ENCODE data around the gene CYTL1. TPM values are rescaled to one million over a fixed set of nuclear protein-coding genes. Genes with fewer than 3 reads are reported as not detected.
A peak's percentile ranks its signal among the peaks of the same experiment; 100 is the strongest.

CYTL1 gene
- total RNA-seq, 6 experiments from 2014 or later, result 0.20 TPM; not detected in 5

DNA sequence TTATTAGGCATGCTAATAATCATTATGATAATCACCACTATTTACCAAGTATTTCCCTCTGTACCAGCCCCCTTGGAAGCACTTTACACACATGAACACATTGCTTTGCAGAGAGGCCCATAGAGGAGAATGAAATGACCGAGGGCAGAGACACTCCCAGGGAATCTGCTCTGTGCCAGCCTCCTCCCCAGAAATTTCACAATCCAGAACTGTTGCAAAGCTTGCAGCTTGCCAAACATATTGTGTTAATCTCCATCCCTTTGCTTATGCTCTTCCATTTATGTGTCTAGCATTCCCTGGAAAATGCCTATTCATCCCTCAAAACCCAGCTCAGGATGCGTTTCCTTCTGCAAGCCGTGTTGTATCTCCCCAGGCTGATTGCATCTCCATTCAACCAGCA is 37.8 kb downstream of the CYTL1 start:
- intact Hi-C loops (cut with DNase I), result no loop called here
- no peaks in the 10 kb centered on the region for H3K4me1 ChIP-seq
- H3K27ac ChIP-seq, result no peak overlapping the region
- DNase-seq (peak in 1 of 3 donors; percentile 60), ATAC-seq (peak in 3 of 4 donors; percentile 51 to 93 (median 71))
- H3K9me3 ChIP-seq, result no peaks in the 10 kb centered on the region
- H3K4me3 ChIP-seq, result no peak overlapping the region
- H3K36me3 ChIP-seq, result no peaks in the 10 kb centered on the region
- 43% methylated on average over 3 of the region's 3 CpGs for WGBS (ENCODE audit: insufficient coverage, low coverage, low lambda C conversion rate, missing lambda C conversion rate)
- H3K27me3 ChIP-seq, result no peaks in the 10 kb centered on the region
- TF ChIP-seq, protein P1, sequence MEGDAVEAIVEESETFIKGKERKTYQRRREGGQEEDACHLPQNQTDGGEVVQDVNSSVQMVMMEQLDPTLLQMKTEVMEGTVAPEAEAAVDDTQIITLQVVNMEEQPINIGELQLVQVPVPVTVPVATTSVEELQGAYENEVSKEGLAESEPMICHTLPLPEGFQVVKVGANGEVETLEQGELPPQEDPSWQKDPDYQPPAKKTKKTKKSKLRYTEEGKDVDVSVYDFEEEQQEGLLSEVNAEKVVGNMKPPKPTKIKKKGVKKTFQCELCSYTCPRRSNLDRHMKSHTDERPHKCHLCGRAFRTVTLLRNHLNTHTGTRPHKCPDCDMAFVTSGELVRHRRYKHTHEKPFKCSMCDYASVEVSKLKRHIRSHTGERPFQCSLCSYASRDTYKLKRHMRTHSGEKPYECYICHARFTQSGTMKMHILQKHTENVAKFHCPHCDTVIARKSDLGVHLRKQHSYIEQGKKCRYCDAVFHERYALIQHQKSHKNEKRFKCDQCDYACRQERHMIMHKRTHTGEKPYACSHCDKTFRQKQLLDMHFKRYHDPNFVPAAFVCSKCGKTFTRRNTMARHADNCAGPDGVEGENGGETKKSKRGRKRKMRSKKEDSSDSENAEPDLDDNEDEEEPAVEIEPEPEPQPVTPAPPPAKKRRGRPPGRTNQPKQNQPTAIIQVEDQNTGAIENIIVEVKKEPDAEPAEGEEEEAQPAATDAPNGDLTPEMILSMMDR (IDR thresholded peaks at IDR 0.05), result no peak
- no peak for TF ChIP-seq POLR2A (IDR thresholded peaks at IDR 0.05)

DNA sequence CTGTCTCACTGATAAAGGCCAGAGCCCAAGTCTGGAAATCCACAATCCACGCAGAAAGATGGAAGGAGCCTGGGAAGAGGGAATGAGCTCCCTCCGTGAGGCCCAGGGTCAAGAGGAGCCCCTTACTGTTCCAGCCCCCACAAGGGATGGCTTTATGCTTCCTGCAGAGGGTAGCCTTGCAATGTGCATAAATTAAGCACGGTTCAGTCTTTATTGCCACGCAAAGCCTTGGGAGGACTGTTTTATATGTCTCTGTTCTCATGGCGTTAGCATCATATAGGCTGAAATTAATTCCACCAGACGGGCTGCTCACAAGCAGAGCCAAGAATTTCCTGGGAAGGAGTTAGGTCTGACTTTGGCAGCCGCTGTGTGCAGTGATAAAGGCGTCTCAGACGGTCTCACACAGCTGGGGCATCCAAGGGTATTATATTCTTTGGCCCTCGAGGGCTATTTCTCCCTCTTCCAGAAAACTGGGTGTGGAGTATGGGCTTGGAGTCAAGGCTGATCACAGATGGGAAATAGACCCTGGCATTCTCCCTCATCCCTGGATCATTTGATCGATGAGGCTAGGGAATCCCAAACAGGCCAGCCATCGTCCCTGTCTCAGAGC is 38.5 kb downstream of the CYTL1 start:
- H3K27me3 ChIP-seq, result no peaks in the 10 kb centered on the region
- no peak for ATAC-seq
- DNase-seq, result no peak
- WGBS (ENCODE audit: insufficient coverage, low coverage, low lambda C conversion rate, missing lambda C conversion rate), result 59% methylated on average over 10 of the region's 12 CpGs
- intact Hi-C loops (cut with DNase I), result no loop called here
- H3K27ac ChIP-seq, result no peak overlapping the region
- TF ChIP-seq, protein P1 (IDR thresholded peaks at IDR 0.05), result no peak
- TF ChIP-seq POLR2A (IDR thresholded peaks at IDR 0.05), result no peak
- H3K9me3 ChIP-seq, result no peaks in the 10 kb centered on the region
- no peaks in the 10 kb centered on the region for H3K4me1 ChIP-seq
- no peaks in the 10 kb centered on the region for H3K36me3 ChIP-seq
- no peak overlapping the region for H3K4me3 ChIP-seq

DNA sequence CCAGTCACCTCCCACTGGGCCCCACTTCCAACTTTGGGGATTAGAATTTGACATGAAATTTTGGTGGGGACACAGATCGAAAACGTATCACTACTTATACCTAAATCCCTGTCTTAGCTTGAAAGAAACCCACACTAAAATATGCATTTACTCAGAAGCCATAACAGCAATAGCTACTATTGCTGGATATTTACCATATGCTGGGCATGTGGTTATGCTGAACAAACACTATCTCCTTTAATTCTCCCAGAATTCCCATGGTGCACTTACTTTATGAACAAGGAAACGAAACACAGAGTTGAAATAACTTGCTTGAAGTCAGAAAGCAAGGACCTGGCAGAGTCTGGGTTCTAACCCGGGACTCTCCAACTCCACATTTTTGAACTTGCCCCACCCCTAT is 39.3 kb downstream of the CYTL1 start:
- no peak overlapping the region for H3K27ac ChIP-seq
- DNase-seq, result no peak
- no peaks in the 10 kb centered on the region for H3K9me3 ChIP-seq
- TF ChIP-seq, protein P1 (IDR thresholded peaks at IDR 0.05), result no peak
- no peak for TF ChIP-seq POLR2A (IDR thresholded peaks at IDR 0.05)
- H3K4me3 ChIP-seq, result no peak overlapping the region
- H3K4me1 ChIP-seq, result no peaks in the 10 kb centered on the region
- H3K27me3 ChIP-seq, result no peaks in the 10 kb centered on the region
- intact Hi-C loops (cut with DNase I), result no loop called here
- H3K36me3 ChIP-seq, result no peaks in the 10 kb centered on the region
- 59% methylated on average over 4 of the region's 4 CpGs for WGBS (ENCODE audit: insufficient coverage, low coverage, low lambda C conversion rate, missing lambda C conversion rate)
- no peak for ATAC-seq

DNA sequence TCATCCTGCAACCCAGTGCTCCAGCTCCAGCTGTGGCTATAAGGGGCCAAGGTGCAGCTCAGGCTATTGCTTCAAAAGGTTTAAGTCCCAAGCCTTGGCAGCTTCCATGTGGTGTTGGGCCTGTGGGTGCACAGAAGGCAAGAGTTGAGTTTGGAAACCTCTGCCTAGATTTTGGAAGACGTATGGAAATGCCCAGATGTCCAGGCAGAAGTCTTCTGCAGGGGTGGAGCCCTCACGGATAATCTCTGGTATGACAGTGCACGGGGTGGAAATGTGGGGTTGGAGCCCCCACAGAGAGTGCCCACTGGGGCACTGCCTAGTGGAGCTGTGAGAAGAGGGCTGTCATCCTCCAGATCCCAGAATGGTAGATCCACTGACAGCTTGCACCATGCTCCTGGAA is 44.5 kb downstream of the CYTL1 start:
- DNase-seq (no peak), ATAC-seq (no peak)
- no peaks in the 10 kb centered on the region for H3K9me3 ChIP-seq
- H3K36me3 ChIP-seq, result no peaks in the 10 kb centered on the region
- H3K27me3 ChIP-seq, result no peaks in the 10 kb centered on the region
- intact Hi-C loops (cut with DNase I), result no loop called here
- no peak overlapping the region for H3K4me3 ChIP-seq
- TF ChIP-seq, protein P1 (IDR thresholded peaks at IDR 0.05), result no peak
- no peak for TF ChIP-seq POLR2A (IDR thresholded peaks at IDR 0.05)
- 50% methylated on average over 1 of the region's 3 CpGs for WGBS (ENCODE audit: insufficient coverage, low coverage, low lambda C conversion rate, missing lambda C conversion rate)
- no peaks in the 10 kb centered on the region for H3K4me1 ChIP-seq
- H3K27ac ChIP-seq, result no peak overlapping the region

DNA sequence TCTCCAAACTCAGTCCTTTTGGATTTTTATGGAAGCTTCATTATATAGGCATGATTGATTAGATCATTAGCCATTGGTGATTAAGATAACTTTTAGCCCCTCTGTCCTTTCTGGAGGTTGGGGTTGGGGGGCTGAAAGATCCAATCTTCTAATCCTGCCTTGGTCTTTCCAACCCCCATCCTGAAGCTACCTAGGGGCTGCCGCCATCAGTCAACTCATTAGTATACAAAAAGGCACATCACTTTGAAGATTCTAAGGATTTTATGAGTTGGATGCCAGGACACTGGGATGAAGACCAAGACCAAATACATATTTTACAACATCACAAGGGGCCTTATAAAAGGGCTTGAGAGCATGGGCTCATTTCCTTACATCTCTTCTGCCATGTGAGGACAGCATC is 47.5 kb downstream of the CYTL1 start:
- ATAC-seq, result no peak
- Histone ChIP-seq H3K9me3 (no peaks in the 10 kb centered on the region), H3K4me3 (no peak overlapping the region), H3K4me1 (no peaks in the 10 kb centered on the region), H3K36me3 (no peaks in the 10 kb centered on the region), H3K27ac (no peak overlapping the region), H3K27me3 (no peaks in the 10 kb centered on the region)
- DNase-seq, result no peak
- TF ChIP-seq, protein P1 (IDR thresholded peaks at IDR 0.05), result no peak
- no peak for TF ChIP-seq POLR2A (IDR thresholded peaks at IDR 0.05)
- intact Hi-C loops (cut with DNase I), result no loop called here
- no CpG with 5 or more reads among the region's 1 CpG for WGBS (ENCODE audit: insufficient coverage, low coverage, low lambda C conversion rate, missing lambda C conversion rate)

Measured in right lobe of liver (tissue), 6 donors.